Osteoblast (primary cell): ENCODE results near the gene TMEM18. TPM values are rescaled to one million over a fixed set of nuclear protein-coding genes. Genes with fewer than 3 reads are reported as not detected.

Experiments used
- DNase-seq: peaks from one replicate; pipeline ENCODE4 v3.0.0; 2011; ENCODE audit warnings: low spot score, mixed read lengths; ENCODE audit not compliant: insufficient read length; ENCODE audit errors: missing footprints
- H2AFZ ChIP-seq: 2 replicates; pipeline ENCODE4 v1.6.0; 2011; ENCODE audit warnings: mild to moderate bottlenecking, low read length
- H3K27ac ChIP-seq: 2 replicates; pipeline ENCODE4 v1.5.1; 2011; ENCODE audit warnings: mild to moderate bottlenecking, low read depth, low read length, moderate library complexity
- H3K27me3 ChIP-seq: 2 replicates; pipeline ENCODE4 v1.6.0; 2012; ENCODE audit warnings: mild to moderate bottlenecking, control low read depth, inconsistent platforms, low read length, moderate library complexity; ENCODE audit not compliant: insufficient read depth
- H3K36me3 ChIP-seq: 2 replicates; pipeline ENCODE4 v1.5.1; 2011; ENCODE audit warnings: mild to moderate bottlenecking, low read length, control low read depth, moderate library complexity; ENCODE audit not compliant: insufficient read depth
- H3K4me1 ChIP-seq: 2 replicates; pipeline ENCODE4 v1.5.1; 2011; ENCODE audit warnings: mild to moderate bottlenecking, low read length, control low read depth, moderate library complexity; ENCODE audit not compliant: insufficient read depth
- H3K4me2 ChIP-seq: 2 replicates; pipeline ENCODE4 v1.6.0; 2011; ENCODE audit warnings: mild to moderate bottlenecking, low read length; ENCODE audit not compliant: insufficient read depth
- H3K4me3 ChIP-seq: fragments of 200-600 bp; sonication (generic); 3 replicates; pipeline ENCODE4 v1.5.1; 2012; ENCODE audit warnings: mild to moderate bottlenecking, low read length, inconsistent platforms; ENCODE audit not compliant: insufficient read depth
- H3K79me2 ChIP-seq: 2 replicates; pipeline ENCODE4 v1.6.0; 2012; ENCODE audit warnings: mild to moderate bottlenecking, low read length, control low read depth, inconsistent platforms; ENCODE audit not compliant: insufficient read depth
- H3K9me3 ChIP-seq: 2 replicates; pipeline ENCODE4 v1.5.1; 2011; ENCODE audit warnings: low read depth, low read length, control low read depth
- H4K20me1 ChIP-seq: 2 replicates; pipeline ENCODE4 v1.6.0; 2012; ENCODE audit warnings: mild to moderate bottlenecking, low read length, control low read depth; ENCODE audit not compliant: insufficient read depth
- total RNA-seq: library from RNA; depleted of rRNA; stranded (reverse); fragments of >200 nt; gene quantifications from 2 replicates; pipeline ENCODE4 v1.2.3, GENCODE V29; 2012
- TF ChIP-seq, protein P1 (sequence below): IDR thresholded peaks from 2 replicates; pipeline ENCODE4 v1.5.1; 2011; ENCODE audit warnings: mild to moderate bottlenecking, low read depth, low read length, moderate library complexity; ENCODE audit errors: extremely low read depth

Gene TMEM18
- total RNA-seq, 1 donor, result 15.9 TPM

DNA sequence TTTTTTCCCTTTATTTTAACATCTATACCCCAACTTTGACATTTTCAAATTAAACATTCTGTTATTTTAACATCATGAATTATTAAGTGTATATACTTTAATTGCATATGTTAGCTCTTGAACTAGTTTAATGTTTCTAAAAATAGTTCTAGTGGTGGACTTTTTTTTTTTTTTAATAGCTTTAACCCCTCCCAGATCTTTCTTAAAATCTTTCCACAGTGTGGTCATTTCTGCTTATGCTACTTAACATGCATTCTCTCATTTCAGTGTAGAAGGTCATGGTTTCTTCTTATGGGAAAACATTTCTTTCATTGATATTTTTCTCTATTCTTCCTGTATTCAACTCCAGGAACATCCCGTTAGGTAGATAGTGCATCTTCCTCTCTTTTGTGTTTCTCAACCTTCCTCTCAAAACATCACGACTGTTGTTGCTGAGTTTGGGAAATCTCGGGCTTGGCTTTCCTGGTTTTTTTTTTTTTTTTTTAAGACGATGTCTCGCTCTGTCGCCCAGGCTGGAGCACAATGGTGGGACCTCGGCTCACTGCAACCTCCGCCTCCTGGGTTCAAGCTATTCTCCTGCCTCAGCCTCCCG is 849 bp upstream of the TMEM18 start:
- Histone ChIP-seq H3K27ac (peak overlapping the region; percentile 99), H4K20me1 (peaks cover 13% of the 10 kb centered on the region), H3K27me3 (no peaks in the 10 kb centered on the region), H3K36me3 (no peaks in the 10 kb centered on the region), H2AFZ (peak overlapping the region; percentile 98), H3K79me2 (peaks cover 9% of the 10 kb centered on the region), H3K4me3 (peak overlapping the region; percentile 89), H3K9me3 (no peaks in the 10 kb centered on the region), H3K4me1 (peaks cover 33% of the 10 kb centered on the region), H3K4me2 (peak overlapping the region; percentile 90)
- TF ChIP-seq, protein P1, sequence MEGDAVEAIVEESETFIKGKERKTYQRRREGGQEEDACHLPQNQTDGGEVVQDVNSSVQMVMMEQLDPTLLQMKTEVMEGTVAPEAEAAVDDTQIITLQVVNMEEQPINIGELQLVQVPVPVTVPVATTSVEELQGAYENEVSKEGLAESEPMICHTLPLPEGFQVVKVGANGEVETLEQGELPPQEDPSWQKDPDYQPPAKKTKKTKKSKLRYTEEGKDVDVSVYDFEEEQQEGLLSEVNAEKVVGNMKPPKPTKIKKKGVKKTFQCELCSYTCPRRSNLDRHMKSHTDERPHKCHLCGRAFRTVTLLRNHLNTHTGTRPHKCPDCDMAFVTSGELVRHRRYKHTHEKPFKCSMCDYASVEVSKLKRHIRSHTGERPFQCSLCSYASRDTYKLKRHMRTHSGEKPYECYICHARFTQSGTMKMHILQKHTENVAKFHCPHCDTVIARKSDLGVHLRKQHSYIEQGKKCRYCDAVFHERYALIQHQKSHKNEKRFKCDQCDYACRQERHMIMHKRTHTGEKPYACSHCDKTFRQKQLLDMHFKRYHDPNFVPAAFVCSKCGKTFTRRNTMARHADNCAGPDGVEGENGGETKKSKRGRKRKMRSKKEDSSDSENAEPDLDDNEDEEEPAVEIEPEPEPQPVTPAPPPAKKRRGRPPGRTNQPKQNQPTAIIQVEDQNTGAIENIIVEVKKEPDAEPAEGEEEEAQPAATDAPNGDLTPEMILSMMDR, result no peak
- DNase-seq, result peak; percentile 31

DNA sequence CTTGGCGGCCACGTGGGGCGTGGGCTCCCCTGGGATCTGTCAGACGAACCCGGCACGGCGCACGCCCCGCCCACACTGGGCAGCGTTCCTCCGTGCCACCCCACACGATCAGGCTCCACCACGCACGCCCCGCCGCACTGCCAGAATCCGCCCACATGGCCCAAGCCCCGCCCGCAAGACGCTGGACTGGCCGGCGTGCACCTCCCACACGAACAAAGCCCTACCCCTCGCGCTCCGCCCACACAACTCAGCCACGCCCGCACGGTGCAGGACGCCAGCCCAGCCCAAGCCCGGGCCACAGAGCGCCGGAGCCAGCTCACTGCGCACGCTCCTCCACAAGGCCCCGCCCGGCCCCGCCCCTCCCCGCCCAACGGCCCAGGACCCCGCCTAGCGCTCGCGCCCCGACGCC is 555 bp downstream of the TMEM18 start:
- H2AFZ ChIP-seq, result peak overlapping the region; percentile 73
- TF ChIP-seq, protein P1, result no peak

DNA sequence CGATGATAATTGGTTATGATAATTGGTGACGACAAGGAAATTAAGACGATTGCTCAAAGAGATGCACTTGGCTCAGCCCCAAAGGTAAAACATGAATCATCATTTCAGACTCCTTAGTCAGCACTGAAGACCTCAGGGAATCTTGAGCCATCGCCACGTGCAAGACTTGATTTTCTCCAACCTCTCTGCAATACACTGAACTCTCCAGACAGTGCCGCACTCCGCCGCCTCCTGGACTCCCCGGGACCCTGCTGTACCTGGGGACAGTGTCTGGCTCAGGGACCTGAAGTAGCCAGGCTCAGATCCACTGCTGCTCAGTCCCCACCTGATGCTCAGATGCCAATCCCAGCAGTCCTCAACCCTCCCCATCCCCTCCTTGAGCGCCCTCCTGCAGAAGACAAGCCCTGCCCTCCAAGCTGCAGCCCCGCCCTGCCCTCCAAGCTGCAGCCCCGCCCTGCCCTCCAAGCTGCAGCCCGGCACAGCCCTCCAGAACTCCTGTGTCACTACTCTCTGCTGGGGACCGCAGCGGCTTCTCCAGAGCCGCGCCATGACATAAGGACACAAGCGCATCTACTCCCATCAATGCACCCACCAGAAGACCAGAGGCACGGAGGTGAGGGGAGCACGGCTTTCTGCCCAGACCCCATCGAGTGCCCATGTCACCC is 1.1 kb downstream of the TMEM18 start:
- TF ChIP-seq, protein P1, result peak; percentile 44
- H2AFZ ChIP-seq, result peak overlapping the region; percentile 73
- peaks cover 20% of the 10 kb centered on the region for H4K20me1 ChIP-seq
- H3K4me3 ChIP-seq, result peak overlapping the region; percentile 76
- H3K27me3 ChIP-seq, result no peaks in the 10 kb centered on the region
- peak overlapping the region; percentile 96 for H3K4me2 ChIP-seq
- peak overlapping the region; percentile 71 for H3K27ac ChIP-seq
- H3K79me2 ChIP-seq, result peaks cover 23% of the 10 kb centered on the region
- peaks cover 33% of the 10 kb centered on the region for H3K4me1 ChIP-seq
- H3K36me3 ChIP-seq, result no peaks in the 10 kb centered on the region
- peak; percentile 91 for DNase-seq
- no peaks in the 10 kb centered on the region for H3K9me3 ChIP-seq

More for the DNA sequence above, 555 bp downstream of the TMEM18 start:
- Histone ChIP-seq H3K9me3 (no peaks in the 10 kb centered on the region), H4K20me1 (peaks cover 20% of the 10 kb centered on the region), H3K27me3 (no peaks in the 10 kb centered on the region), H3K36me3 (no peaks in the 10 kb centered on the region), H3K4me3 (peak overlapping the region; percentile 89), H3K4me1 (peaks cover 33% of the 10 kb centered on the region), H3K4me2 (peak overlapping the region; percentile 96), H3K79me2 (peaks cover 23% of the 10 kb centered on the region), H3K27ac (peak overlapping the region; percentile 71)
- peak; percentile 98 for DNase-seq

DNA sequence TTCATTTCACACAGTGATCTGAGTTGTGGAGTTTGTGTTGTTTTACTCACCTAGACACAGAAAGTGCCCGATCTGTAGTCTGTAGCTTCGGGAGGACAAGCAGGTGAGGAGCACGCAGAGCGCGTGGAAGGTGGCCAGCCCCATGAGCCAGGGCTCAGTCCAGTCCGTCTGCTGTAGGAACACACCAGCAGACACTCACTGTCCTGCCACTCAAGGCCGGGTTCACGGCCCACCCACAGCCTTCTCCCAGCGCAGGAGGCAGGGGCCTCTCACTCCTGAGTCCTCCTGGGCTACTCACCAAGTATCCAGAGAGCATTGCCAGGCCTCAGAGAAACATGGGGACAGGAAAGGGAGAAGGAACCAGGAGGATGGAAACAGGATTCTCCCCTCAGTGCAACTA is 1.7 kb downstream of the TMEM18 start:
- DNase-seq, result peak; percentile 70
- Histone ChIP-seq H3K4me1 (peaks cover 33% of the 10 kb centered on the region), H3K27me3 (no peaks in the 10 kb centered on the region), H3K9me3 (no peaks in the 10 kb centered on the region), H3K27ac (peak overlapping the region; percentile 71), H4K20me1 (peaks cover 20% of the 10 kb centered on the region), H3K36me3 (no peaks in the 10 kb centered on the region), H2AFZ (no peak overlapping the region), H3K79me2 (peaks cover 23% of the 10 kb centered on the region), H3K4me2 (peak overlapping the region; percentile 96), H3K4me3 (peak overlapping the region; percentile 76)
- TF ChIP-seq, protein P1, result no peak
